B cell (primary cell): ENCODE results near the gene PLXNA1.

Experiments
- EZH2 ChIP-seq: IDR thresholded peaks from 2 replicates; pipeline ENCODE4 v1.6.1; 2012; ENCODE audit warnings: borderline replicate concordance, low read depth, mild to moderate bottlenecking, moderate library complexity, low read length; ENCODE audit not compliant: insufficient read depth, poor library complexity, severe bottlenecking
- TF ChIP-seq, protein P1 (sequence below): fragments of 200-600 bp; IDR thresholded peaks from one replicate; pipeline ENCODE4 v1.8.0; 2022; ENCODE audit warnings: antibody characterized with exemption, mild to moderate bottlenecking

DNA sequence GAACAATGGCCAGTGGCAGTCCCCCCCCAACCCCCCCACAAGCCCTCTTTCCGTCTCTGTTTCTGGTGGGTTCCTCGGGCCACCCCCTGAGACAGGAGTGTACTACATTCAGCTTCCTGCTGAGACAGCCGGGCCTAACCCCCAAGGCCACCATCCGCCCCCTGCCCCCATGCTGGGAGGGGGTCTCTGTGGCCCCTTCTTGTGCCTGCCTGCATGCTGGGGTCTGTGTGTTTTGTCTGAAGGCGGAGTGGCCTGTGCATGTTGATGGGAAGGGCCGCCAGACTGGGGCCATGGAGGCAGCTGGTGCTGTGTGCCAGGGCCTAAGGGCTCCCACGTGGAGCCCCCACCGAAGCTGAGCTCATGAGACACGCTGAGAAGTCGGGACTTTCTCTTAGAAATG, 26.6 kb downstream of the PLXNA1 start:
- TF ChIP-seq, protein P1, sequence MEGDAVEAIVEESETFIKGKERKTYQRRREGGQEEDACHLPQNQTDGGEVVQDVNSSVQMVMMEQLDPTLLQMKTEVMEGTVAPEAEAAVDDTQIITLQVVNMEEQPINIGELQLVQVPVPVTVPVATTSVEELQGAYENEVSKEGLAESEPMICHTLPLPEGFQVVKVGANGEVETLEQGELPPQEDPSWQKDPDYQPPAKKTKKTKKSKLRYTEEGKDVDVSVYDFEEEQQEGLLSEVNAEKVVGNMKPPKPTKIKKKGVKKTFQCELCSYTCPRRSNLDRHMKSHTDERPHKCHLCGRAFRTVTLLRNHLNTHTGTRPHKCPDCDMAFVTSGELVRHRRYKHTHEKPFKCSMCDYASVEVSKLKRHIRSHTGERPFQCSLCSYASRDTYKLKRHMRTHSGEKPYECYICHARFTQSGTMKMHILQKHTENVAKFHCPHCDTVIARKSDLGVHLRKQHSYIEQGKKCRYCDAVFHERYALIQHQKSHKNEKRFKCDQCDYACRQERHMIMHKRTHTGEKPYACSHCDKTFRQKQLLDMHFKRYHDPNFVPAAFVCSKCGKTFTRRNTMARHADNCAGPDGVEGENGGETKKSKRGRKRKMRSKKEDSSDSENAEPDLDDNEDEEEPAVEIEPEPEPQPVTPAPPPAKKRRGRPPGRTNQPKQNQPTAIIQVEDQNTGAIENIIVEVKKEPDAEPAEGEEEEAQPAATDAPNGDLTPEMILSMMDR, result no peak
- no peak for TF ChIP-seq EZH2
